COR-L47 (cell line): ENCODE data around the gene ATP9A.

Experiments
- DNase-seq: peaks from one replicate; lab custom pipeline; 2025; lab: John Stamatoyannopoulos, UW

Gene ATP9A

DNA sequence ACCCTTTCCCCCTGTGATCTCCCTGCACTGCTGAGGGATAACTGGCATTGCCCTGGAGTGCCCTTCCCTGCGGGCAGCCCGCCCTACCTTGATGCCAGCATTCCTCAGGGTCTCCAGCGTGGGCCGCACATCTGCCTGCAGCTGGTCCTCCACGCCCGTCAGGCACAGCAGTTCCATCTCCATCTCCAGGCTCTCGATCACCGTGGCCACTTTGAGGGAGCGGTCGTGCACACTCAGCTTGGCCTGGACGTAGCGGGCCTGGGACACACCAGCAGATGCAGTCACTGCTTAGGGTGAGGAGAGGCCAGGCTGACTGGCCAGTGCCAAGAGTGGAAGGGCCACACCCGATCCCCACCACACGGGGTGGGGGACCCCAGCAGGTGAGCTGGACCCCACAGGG is 143.1 kb downstream of the ATP9A start:
- no peak for DNase-seq

- DNase-seq, result peak; percentile 34
Observed at GRCh38 chr20:51624157-51624731, 143.9 kb downstream of the ATP9A start.

GRCh38 chr20:51623255-51623654 is 144.9 kb downstream of the ATP9A start:
- no peak for DNase-seq

DNA sequence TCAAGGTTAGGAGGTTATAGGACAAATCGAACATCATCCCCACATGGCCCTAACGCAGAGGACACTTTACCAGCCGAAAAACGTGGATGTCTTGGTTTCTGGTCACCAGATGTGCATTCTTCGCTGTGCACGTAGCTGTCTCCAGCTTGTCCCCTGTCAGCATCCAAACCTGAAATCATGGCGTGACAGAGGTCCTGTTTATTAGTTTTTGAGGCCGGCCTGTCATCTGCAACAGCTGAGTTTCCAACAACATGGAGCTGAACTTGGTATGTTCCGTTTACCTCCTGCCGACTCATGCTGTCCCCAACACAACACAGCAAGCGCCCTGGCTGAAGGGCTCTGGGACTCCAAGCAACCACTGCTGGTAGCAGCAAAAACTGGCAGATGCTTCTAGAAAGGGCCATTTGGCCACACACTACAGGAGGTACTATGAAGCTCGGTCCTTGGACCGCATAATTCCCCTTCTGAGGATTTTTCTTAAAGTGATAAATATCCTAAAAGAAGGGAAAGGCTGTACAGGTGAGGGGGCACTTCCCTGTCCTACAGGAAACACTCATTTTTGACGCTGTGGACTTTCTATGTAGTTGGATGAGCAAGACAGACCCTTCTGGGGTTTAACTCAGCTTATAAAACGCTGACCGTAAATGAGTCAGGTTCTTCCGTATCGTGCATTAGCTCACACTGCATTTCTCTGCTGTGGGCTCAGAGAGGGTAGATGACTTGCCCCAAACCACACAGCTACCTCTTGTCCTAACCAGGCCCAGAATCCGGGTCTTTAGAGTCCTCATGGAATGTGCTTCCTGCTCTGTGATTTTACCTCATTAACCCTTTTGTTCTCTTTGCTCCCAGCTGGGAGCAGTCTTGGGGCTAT is 146.0 kb downstream of the ATP9A start:
- DNase-seq, result no peak

DNA sequence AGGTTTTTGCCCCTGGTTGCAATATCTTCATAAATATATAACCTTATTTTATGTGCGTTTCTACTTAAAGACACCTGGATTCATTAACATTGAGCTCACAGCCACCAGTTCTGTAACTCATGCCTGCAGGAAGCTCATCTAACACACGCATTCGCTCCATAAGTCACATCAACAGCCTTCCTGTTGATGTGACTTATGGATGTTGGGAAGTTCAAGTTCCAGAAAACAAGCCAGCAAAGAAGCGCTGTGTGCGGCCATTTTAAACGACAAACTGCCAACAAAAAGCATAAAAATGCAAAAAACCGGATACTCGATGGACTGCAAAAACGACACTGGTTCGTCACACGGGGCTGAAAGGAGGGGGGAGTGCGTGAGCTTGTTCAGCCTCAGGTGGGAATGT is 147.8 kb downstream of the ATP9A start:
- DNase-seq, result no peak

- DNase-seq, result no peak
Observed at GRCh38 chr20:51616060-51616459, 152.1 kb downstream of the ATP9A start.

GRCh38 chr20:51614687-51615086 is 153.5 kb downstream of the ATP9A start:
- no peak for DNase-seq

GRCh38 chr20:51613580-51613979 is 154.6 kb downstream of the ATP9A start:
- DNase-seq, result no peak

GRCh38 chr20:51612896-51613295 is 155.3 kb downstream of the ATP9A start:
- no peak for DNase-seq

DNA sequence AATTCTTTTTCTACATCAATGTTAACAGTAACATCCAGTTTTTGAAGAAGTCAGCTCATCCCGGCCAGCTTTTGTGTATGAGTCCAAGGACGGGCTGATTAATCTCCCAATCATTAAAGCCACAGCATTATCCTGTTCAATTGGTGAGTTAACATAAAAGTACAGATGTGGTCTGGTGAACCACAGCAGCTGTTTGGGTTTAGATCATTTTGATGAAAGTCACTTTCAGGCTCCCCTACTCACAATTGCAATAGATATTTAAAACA is 156.6 kb downstream of the ATP9A start:
- DNase-seq, result no peak

DNA sequence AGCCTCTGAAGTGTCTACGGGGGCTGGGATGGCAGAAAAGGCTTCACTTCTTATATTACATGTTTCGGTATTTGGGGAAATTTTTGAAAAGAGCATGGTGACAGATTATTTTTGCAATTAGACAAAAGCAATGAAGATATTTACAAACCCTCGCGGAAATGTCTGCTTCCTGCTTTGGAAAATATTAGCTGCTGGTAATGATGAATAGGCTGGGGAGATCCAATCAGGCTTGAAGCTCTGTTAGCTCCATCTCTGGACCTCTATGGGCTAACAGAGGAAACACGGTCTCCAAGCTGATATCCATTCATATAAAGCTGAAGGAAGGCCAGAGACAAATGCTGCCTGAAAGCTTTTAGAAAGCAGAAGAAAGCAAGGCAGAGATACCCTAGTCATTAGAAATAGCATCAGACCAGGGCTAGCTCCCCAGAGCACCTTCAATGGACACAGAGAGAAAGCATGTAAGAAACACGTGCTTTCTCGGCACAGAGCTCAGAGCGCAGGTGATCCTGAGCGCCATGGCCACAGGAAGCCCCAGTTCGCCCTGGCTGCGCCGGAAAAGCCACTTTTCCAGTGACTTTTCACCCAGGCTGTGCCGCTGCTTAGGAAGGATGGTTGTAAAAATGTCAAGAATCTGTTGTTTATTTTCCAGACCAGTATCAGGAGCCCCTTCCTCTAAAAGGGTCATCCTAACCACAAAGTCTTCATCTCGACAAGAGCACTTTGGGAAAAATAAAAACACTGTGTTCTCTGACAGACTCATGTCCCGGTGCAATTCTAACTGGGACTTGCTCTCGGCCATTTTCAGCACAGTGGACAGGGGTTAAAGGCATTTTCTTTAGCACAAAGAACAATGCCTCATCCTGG is 157.2 kb downstream of the ATP9A start:
- no peak for DNase-seq

GRCh38 chr20:51610111-51610510 is 158.1 kb downstream of the ATP9A start:
- no peak for DNase-seq

DNA sequence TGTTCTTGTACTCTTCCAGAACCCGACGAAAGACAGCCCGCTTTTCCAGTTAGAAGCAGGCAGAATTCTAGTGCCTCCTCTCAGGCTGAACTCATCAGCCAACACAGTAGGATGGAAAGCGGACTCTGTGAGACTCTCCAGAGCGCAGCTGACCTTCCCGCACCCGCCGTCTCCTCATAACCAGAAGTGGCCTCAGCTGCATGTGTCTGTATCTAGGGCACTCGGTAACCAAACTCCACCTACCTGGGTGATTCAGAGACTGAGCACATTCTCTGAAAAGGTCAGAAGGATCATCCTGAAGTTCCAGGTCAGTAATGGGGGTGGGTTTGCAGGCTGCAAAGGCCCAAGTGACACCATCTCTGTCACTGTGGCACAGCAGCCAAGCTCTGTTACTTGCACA is 158.9 kb downstream of the ATP9A start:
- DNase-seq, result no peak

GRCh38 chr20:51608061-51608460 is 160.1 kb downstream of the ATP9A start:
- DNase-seq, result no peak

DNA sequence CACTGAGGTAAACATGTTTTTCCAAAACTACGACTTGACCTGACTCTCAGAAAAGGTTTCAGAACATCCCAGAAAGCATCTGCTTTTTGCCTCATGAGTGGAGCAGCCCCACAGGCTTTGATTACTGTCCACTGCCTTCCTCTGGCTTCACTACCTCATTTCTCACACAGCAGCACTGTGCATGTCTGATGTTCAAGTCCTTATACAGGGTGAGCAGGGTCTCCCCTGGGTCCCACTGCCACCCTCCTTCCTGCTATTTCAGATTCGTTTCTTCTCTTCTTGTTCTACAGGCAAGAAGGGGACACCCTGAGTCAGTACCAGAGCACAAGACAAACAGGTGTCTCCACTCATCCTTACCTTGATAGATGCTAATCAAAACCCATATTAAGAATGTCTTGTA is 161.0 kb downstream of the ATP9A start:
- no peak for DNase-seq

DNA sequence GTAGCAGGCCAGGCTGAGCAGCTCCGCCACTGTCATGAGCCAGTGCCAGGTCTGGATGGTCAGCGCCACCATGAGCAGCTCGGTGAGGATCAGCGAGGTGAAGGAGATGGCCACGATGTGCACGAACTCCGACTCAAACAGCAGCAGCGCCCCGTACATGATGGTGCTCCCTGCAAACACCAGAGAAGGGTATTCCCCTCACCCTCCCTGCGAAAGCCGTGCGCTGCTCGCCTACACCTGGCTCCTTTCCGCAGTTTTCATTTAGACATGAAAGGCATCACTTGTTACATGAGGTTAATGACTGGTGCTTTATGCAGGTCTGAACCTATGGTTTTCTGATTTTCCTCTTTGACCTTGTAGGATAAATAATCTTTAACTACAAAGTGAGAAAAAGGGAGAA is 163.3 kb downstream of the ATP9A start:
- DNase-seq, result no peak

GRCh38 chr20:51602131-51602530 is 166.1 kb downstream of the ATP9A start:
- no peak for DNase-seq

GRCh38 chr20:51600950-51601349 is 167.2 kb downstream of the ATP9A start:
- DNase-seq, result no peak

GRCh38 chr20:51600016-51600420 is 168.2 kb downstream of the ATP9A start:
- DNase-seq, result no peak

- no peak for DNase-seq
Observed at GRCh38 chr20:51598556-51598955, 169.6 kb downstream of the ATP9A start.

GRCh38 chr20:51597389-51598231 is 170.6 kb downstream of the ATP9A start:
- DNase-seq, result no peak
